Suprapubic skin (tissue), 4 donors: ENCODE data around the gene TGFBR3.

Experiments used
- CTCF ChIP-seq, 2 donors: fragments of 200-600 bp in 1 of 2; fragments of 450-650 bp in 1 of 2; sonication (generic) in 1 of 2; IDR thresholded peaks; one replicate each; pipeline ENCODE4 v1.5.1; 2016 to 2019; ENCODE audit warnings: antibody characterized with exemption in 2 of 2, mild to moderate bottlenecking in 1 of 2, moderate library complexity in 1 of 2
- EP300 ChIP-seq: sonication (generic); formaldehyde crosslinking; IDR thresholded peaks from one replicate; pipeline ENCODE4 v1.6.1; 2017; ENCODE audit warnings: antibody characterized with exemption
- POLR2A ChIP-seq, 2 donors: fragments of 450-650 bp; IDR thresholded peaks; one replicate each; pipeline ENCODE4 v1.6.1; 2017; ENCODE audit warnings: antibody characterized with exemption in 2 of 2, mild to moderate bottlenecking in 2 of 2, moderate library complexity in 2 of 2
- POLR2AphosphoS5 ChIP-seq, 3 donors: sonication (generic); formaldehyde crosslinking; IDR thresholded peaks; one replicate each; pipeline ENCODE4 v1.6.1; 2017; ENCODE audit warnings: antibody characterized with exemption in 3 of 3

- TF ChIP-seq CTCF (IDR thresholded peaks at IDR 0.05), result no peak
- TF ChIP-seq EP300, result no peak
- TF ChIP-seq POLR2A (IDR thresholded peaks at IDR 0.05), result no peak
- no peak for TF ChIP-seq POLR2AphosphoS5 (IDR thresholded peaks at IDR 0.05)
Observed at GRCh38 chr1:91765880-91766443, 120.0 kb downstream of the TGFBR3 start.
